Right lobe of liver (tissue), 6 donors: ENCODE measurements around the gene CALHM5. TPM values are rescaled to one million over a fixed set of nuclear protein-coding genes. Genes with fewer than 3 reads are reported as not detected.

Source experiments
- ATAC-seq, 4 donors: fragments of 200-7000 bp; cut with Tn5 transposase; one replicate each; pipeline ENCODE4 v1.9.1; 2020; ENCODE audit warnings: mild to moderate bottlenecking in 4 of 4, moderate library complexity in 4 of 4
- DNase-seq, 3 donors: peaks; one replicate each; pipeline ENCODE4 v3.0.0-alpha.2; 2020
- H3K27ac ChIP-seq, 3 donors: fragments of 200-600 bp; one replicate each; pipeline ENCODE4 v1.8.0; 2022
- H3K27me3 ChIP-seq, 2 donors: fragments of 200-600 bp; one replicate each; pipeline ENCODE4 v1.8.0; 2022
- H3K36me3 ChIP-seq, 4 donors: fragments of 200-600 bp; sonication (generic) in 1 of 4; one replicate each; pipeline versions ENCODE4 v1.5.1 to v1.8.0; 2017 to 2022; ENCODE audit warnings: control low read depth in 1 of 4
- H3K4me1 ChIP-seq, 4 donors: fragments of 200-600 bp; sonication (generic) in 1 of 4; one replicate each; pipeline versions ENCODE4 v1.5.1 to v1.8.0; 2017 to 2022; ENCODE audit warnings: control low read depth in 1 of 4
- H3K4me3 ChIP-seq, 3 donors: fragments of 200-600 bp; one replicate each; pipeline ENCODE4 v1.8.0; 2022
- H3K9me3 ChIP-seq, 4 donors: fragments of 200-600 bp; sonication (generic) in 1 of 4; one replicate each; pipeline versions ENCODE4 v1.5.1 to v1.8.0; 2017 to 2022; ENCODE audit warnings: control low read depth in 1 of 4
- CTCF ChIP-seq, 4 donors: fragments of 200-600 bp in 3 of 4; fragments of 450-650 bp in 1 of 4; IDR thresholded peaks; one replicate each; pipeline versions ENCODE4 v1.5.1 to v1.8.0; 2016 to 2022; ENCODE audit warnings: antibody characterized with exemption in 4 of 4, mild to moderate bottlenecking in 2 of 4
- POLR2A ChIP-seq: fragments of 450-650 bp; IDR thresholded peaks from one replicate; pipeline ENCODE4 v1.6.1; 2017; ENCODE audit warnings: antibody characterized with exemption, mild to moderate bottlenecking
- WGBS: methylation state at CpG from one replicate; pipeline ENCODE4 v1.1.6; 2018; ENCODE audit warnings: low coverage, low lambda C conversion rate; ENCODE audit not compliant: insufficient coverage; ENCODE audit errors: missing lambda C conversion rate; 5-methylcytosine and 5-hydroxymethylcytosine counted together
- intact Hi-C, 2 donors: fragments of 100-400 bp; cut with DNase I; formaldehyde crosslinking; loops; one replicate each; pipeline versions ENCODE4 v1.11.2 to v1.14.1; 2022
- total RNA-seq, 6 experiments: library from RNA; depleted of rRNA in 2 of 6; stranded (reverse); fragments of >200 nt in 2 of 6; fragmentation: NEBNext Ultra II Directional in 3 of 6; extraction: Animal tissue kit (Norgen Biotek cat#: 25700) in 3 of 6; gene quantifications; one replicate each; pipeline versions ENCODE4 v1.1.0 to v1.2.4, GENCODE V29; 2016 to 2023
- donor health status: DM: no; HTN: yes; CAD: no.
- donor health status: DM: no; HTN: no; CAD: no.
- donor health status: DM: no; HTN: no; CAD: no.
- donor health status: DM: no; HTN: yes; CAD: no.
- donor health status: DM: no; HTN: yes; CAD: no.

The CALHM5 gene
- total RNA-seq, 6 experiments from 2014 or later: 0.06 to 0.49 (median 0.18) TPM

GRCh38 chr6:116561377-116562018, 50.1 kb downstream of the CALHM5 start:
- H3K27ac ChIP-seq: no peak overlapping the region
- TF ChIP-seq POLR2A (no peak), CTCF (IDR thresholded peaks at IDR 0.05) (peak; percentile 91 to 98 (median 95))
- ATAC-seq (peak; percentile 89 to 94 (median 92)), DNase-seq (peak; percentile 49 to 71 (median 63))
- 24% methylated on average over 7 of the region's 9 CpGs for WGBS
- H3K36me3 ChIP-seq: no peaks in the 10 kb centered on the region
- no peak overlapping the region for H3K4me3 ChIP-seq
- peaks cover 0 to 11% (median 0%) of the 10 kb centered on the region in 4 donors for H3K4me1 ChIP-seq
- H3K27me3 ChIP-seq: no peaks in the 10 kb centered on the region
- H3K9me3 ChIP-seq: no peaks in the 10 kb centered on the region
- intact Hi-C loops: no loop called here

- intact Hi-C loops: no loop called here
- Histone ChIP-seq H3K4me1 (peaks cover 0 to 11% (median 0%) of the 10 kb centered on the region in 4 donors), H3K4me3 (no peak overlapping the region), H3K27me3 (no peaks in the 10 kb centered on the region), H3K36me3 (no peaks in the 10 kb centered on the region), H3K27ac (no peak overlapping the region), H3K9me3 (no peaks in the 10 kb centered on the region)
- 77% methylated on average over 2 of the region's 4 CpGs for WGBS
- ATAC-seq: no peak
- TF ChIP-seq CTCF (IDR thresholded peaks at IDR 0.05): no peak
- TF ChIP-seq POLR2A: no peak
- no peak for DNase-seq
These were observed 50.6 kb downstream of the CALHM5 start for GRCh38 chr6:116562019-116562403.

- intact Hi-C loops: no loop called here
- Histone ChIP-seq H3K36me3 (no peaks in the 10 kb centered on the region), H3K4me1 (peaks cover 0 to 11% (median 0%) of the 10 kb centered on the region in 4 donors), H3K27ac (no peak overlapping the region), H3K9me3 (no peaks in the 10 kb centered on the region), H3K27me3 (no peaks in the 10 kb centered on the region), H3K4me3 (no peak overlapping the region)
- 53% methylated on average over 3 of the region's 3 CpGs for WGBS
- no peak for TF ChIP-seq CTCF (IDR thresholded peaks at IDR 0.05)
- ATAC-seq (peak; percentile 40 to 66 (median 53)), DNase-seq (no peak)
These were observed 51.2 kb downstream of the CALHM5 start for GRCh38 chr6:116562614-116563013.

- H3K9me3 ChIP-seq: no peaks in the 10 kb centered on the region
- no peak for ATAC-seq
- intact Hi-C loops: no loop called here
- H3K4me1 ChIP-seq: peaks cover 0 to 10% (median 0%) of the 10 kb centered on the region in 4 donors
- 96% methylated on average over 8 of the region's 9 CpGs for WGBS
- no peak overlapping the region for H3K4me3 ChIP-seq
- no peaks in the 10 kb centered on the region for H3K36me3 ChIP-seq
- H3K27ac ChIP-seq: no peak overlapping the region
- no peaks in the 10 kb centered on the region for H3K27me3 ChIP-seq
- DNase-seq: peak in 1 of 3 donors; percentile 45
- TF ChIP-seq POLR2A (no peak), CTCF (IDR thresholded peaks at IDR 0.05) (no peak)
These were observed 52.4 kb downstream of the CALHM5 start for GRCh38 chr6:116563830-116564229.
